Hematopoietic multipotent progenitor cell (in vitro differentiated cells): Measurements from ENCODE around the gene TMEM201. TPM values are rescaled to one million over a fixed set of nuclear protein-coding genes. Genes with fewer than 3 reads are reported as not detected.
A peak's percentile ranks its signal among the peaks of the same experiment; 100 is the strongest.
"Not testable (repeated sequence)": the region's sequence is repeated elsewhere in the genome, so short reads cannot be mapped to it uniquely, and the experiment has no call there.

Source experiments
- DNase-seq, 3 donors: peaks; one replicate each; pipeline ENCODE4 v3.0.0-alpha.2; 2011 to 2015; ENCODE audit warnings: low read depth in 2 of 3, low spot score in 2 of 3
- total RNA-seq: library from RNA; depleted of rRNA; stranded (reverse); fragments of >200 nt; gene quantifications from one replicate; pipeline ENCODE4 v1.2.3, GENCODE V29; 2012

The TMEM201 gene, protein sequence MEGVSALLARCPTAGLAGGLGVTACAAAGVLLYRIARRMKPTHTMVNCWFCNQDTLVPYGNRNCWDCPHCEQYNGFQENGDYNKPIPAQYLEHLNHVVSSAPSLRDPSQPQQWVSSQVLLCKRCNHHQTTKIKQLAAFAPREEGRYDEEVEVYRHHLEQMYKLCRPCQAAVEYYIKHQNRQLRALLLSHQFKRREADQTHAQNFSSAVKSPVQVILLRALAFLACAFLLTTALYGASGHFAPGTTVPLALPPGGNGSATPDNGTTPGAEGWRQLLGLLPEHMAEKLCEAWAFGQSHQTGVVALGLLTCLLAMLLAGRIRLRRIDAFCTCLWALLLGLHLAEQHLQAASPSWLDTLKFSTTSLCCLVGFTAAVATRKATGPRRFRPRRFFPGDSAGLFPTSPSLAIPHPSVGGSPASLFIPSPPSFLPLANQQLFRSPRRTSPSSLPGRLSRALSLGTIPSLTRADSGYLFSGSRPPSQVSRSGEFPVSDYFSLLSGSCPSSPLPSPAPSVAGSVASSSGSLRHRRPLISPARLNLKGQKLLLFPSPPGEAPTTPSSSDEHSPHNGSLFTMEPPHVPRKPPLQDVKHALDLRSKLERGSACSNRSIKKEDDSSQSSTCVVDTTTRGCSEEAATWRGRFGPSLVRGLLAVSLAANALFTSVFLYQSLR
- 20.7 TPM for total RNA-seq

DNA sequence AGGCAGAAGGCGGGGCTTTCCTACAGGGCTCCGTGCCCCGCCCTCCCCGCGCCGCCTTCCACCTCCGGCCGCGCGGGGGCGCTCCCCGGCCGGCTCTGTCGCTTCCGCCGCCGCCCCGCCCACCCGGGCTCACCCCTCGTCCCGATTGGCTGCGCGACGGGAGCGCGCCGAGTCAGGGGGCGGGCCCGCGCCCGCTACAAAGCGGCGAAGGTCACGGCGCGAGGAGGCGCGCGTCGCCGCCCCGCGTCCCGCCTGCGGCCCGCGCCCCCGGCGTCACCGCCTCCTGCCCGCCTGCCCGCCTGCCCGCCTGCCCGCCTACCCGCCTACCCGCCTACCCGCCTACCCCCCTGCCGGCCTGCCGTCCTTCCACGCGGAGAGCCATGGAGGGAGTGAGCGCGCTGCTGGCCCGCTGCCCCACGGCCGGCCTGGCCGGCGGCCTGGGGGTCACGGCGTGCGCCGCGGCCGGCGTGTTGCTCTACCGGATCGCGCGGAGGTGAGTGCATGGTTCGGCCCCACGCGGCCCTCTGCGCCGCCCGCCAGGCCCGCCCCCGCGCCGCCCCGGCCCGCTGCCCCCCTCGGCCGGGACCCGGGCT lies at the start of gene TMEM201:
TMEM201 (plus strand) TSS at position 361 of the 593 bp plus-strand sequence; CDS start at position 381, 20 bp downstream.
- peak; percentile 91 to 94 (median 94) for DNase-seq

DNA sequence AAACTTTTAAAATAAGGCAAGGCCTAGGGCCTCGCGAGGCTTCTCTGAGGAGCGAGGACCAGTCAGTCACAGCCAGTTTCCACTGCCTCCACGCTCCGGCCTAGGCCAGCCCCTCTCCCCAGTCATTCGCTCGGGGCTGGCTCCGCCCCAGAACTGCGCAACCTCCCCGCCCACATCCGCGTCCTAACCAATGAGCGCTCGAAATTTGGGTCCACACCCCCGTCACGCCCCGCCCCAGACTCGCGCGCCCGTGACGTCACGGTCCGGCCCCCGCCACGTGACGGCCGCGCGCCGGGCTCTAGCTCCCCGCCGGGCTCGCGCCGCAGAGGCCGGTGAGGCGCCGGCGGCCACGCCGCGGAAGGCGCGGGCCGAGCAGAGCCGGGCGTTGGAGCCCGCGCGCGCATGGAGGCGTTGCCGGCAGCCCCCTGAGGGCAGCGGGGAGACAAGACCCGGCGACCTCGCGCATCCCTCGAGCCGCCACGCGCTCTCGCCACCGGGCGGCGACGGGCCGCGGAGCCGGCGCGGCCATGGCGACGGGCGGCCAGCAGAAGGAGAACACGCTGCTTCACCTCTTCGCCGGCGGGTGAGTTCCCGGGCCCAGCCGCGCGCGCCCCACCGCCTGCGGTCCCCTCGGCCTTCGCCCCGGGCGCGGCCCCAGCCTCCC lies 49.4 kb upstream of the TMEM201 start, which contains the start of gene SLC25A33:
SLC25A33 (plus strand) TSS at position 301 of the 664 bp plus-strand sequence; CDS start at position 528, 227 bp downstream.
- peak; percentile 93 to 98 (median 97) for DNase-seq

DNA sequence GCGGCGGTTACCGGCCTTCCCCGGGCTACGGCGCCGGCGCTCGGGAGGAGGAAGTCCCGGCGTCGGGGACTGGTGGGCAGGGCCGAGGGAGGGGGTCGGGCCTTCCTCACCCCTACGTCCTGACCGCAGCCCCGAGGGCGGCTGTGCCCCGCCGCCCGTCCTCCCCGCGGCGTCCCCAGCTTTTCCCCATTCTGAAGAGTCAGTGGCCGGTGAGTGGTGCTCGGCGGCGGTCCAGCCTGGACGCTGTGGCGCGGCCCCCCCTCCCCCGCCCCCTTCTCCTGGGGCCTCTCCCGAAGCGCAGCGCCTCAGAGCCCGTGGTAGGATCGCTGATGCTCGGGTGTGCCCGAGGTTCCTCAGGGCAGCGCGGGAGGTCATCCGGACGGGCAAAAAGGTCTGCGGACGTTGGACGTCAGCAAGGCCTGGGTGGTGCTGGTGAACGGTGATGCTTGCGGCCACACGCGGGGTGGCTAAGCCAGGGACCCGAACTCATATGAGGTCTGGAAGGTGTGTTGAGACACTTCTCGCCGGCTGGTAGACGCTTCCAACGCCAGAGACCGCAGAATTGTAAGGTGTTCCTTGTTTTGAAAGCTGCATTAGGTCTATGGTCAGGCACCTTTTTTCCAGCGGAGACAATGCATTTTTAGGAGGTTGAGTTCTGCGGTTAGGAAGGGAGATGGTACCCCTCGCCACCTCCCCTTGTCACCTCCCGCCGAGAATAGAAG lies 48.7 kb upstream of the TMEM201 start:
- peak; percentile 46 to 80 (median 79) for DNase-seq

DNA sequence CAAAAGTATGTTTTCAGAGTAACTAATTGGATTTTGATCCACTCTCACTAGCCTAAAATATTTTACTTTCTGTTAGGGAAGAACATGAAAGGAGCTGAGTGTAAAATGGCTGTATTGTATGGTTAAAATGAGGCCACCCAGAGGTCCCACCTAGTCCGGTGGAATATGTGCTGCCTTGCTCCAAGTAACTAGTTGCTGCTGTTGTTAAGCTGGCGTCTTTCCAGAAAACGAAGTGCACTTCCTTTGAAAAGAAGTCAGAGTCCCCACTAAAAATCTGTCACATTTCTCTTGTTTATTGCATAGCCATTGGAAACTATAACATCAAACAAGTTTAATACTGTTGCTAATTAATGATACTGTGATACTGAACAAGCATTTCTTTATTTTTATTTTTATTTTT lies 46.3 kb upstream of the TMEM201 start:
- DNase-seq, result peak in 2 of 3 donors; percentile 39 to 74

DNA sequence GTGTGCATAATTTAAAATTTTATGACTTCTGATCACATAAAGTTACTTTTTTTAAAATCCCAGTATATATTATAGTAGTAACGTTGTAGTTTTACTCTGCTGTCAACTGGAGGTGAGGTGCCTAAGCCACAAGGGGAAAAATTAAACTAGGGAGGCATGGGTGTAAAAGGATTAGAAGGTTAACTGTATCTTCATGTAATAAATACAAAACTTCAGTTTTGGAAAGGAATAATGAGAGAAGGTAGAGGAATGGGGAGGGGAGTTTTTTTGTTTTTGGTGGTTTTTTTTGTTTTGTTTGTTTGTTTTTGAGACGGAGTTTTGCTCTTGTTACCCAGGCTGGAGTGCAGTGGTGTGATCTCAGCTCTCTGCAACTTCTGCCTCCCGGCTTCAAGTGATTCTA lies 43.8 kb upstream of the TMEM201 start:
- DNase-seq, result no peak

DNA sequence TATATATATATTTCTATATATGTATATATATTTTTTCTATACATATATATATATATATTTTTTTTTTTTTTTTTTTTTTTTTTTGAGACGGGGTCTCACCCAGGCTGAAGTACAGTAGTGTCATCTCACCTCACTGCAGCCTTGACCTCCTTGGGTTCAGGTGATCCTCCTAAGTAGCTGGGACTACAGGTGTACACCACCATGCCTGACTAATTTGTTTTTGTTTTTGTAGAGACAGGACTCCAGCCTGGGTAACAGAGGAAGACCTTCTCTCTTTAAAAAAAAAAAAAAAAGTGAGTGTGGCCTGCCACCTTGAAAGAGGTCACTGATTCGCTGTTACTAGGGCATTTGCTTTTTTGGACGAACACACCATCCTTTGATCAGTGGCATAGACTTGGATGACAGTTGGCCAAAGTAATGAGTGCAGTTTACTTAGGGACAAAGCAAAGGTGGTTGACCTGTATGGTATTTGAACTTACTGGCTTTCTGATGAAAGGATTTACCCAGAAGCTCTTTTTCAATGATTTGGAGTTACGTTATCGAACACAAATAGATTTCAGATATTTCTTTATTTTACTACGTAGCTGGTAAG lies 38.7 kb upstream of the TMEM201 start:
- no peak for DNase-seq

DNA sequence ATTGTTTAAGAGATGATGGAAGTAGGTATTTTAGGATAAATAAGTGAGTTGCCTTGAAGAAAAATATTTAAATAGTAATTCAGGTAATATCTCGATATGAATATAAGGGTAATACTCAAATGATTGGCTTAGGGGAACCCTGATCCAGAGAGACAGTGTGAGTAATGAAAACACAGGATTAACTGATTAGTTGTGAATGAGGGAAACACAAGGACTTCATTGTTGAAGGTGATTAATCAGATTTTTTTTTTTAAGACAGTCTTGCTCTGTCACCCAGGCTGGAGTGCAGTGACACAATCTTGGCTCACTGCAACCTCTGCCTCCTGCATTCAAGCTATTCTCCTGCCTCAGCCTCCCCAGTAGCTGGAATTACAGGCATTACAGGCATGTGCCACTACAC lies 36.7 kb upstream of the TMEM201 start:
- DNase-seq, result no peak

DNA sequence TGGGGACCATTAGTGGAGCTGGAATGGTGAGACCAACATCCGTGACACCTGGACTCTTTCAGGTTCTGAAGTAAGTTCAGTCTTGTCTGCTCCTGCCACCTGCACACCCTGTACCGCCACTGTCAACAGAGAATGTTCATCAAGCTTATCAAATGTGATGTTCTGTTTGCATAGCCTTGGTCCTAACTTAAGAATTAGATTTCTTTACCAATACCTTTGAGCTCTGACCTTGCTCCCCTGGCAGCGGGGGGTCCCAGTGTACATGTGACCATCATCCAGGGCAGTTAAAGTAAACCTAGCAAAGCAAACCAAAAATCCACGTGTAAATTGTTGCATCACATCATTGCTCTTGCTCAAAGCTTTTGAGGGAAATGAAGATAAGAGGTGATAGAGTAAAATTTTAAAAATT lies 35.0 kb upstream of the TMEM201 start:
- no peak for DNase-seq

DNA sequence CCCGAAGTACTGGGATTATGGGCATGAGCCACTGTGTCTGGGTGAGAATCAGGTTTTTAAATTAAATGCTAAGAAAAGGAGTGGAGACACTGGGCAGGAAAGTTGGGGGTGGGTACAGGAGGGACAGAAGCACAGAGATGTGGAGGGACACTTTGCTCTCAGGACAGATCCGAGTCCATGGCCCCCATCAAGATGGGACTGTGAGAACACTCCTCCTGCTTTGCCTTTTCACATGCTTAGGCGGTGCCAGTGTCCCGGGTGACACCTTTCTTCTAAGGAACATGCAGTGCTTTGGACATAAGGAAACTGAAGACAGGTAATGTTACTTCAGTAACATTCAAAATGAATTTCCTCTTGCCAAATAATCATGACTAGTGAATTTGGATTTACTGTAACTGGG lies 32.8 kb upstream of the TMEM201 start:
- DNase-seq, result no peak

DNA sequence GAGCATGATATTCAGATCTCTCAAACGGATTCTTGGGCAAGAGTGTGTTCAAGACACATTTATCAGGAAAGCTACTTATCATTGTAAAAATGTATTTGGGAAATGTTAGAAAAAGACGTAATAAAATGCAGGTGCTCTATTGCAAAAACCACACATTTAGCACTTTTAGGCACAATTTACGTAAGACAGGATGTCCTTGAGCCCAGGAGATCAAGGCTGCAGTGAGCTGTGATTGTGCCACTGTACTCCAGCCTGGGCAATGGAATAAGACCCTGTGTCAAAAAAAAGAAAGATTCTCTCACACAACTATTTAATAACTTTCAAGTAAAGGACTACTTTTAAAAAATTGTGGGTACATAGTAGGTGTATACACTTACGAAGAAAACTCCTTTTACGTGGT lies 31.1 kb upstream of the TMEM201 start:
- DNase-seq, result no peak

DNA sequence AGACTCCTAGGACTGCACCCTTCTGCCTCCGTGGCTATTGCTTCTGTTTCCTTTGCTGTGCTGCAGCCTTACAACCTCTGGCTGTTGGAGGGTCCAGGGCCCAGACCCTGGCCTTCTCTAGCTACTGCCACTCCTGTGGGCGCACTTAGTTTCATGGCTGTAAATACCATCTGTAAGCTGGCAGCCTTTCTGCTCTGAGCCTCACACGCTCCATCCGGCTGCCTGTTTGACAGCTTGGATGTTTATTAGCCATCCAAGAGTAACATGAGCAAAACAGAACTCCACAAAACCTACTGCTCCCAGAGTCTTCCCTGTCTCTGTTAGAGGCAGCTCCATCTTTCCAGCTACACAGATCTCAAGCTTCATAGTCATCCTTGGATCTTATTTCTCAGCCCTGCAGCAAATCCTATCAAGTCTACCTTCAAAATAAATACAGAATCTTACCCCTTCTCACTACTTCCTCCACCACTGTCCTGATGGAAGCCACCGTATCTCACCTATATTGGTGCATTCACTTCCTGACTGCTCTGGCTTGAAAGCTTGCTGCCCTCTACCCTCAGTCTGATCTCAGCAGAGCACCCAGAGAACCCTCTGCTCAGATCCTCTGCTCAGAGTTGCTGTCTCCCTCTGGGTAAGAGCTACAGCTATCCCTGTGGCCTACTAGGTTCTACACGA lies 30.3 kb upstream of the TMEM201 start:
- no peak for DNase-seq

DNA sequence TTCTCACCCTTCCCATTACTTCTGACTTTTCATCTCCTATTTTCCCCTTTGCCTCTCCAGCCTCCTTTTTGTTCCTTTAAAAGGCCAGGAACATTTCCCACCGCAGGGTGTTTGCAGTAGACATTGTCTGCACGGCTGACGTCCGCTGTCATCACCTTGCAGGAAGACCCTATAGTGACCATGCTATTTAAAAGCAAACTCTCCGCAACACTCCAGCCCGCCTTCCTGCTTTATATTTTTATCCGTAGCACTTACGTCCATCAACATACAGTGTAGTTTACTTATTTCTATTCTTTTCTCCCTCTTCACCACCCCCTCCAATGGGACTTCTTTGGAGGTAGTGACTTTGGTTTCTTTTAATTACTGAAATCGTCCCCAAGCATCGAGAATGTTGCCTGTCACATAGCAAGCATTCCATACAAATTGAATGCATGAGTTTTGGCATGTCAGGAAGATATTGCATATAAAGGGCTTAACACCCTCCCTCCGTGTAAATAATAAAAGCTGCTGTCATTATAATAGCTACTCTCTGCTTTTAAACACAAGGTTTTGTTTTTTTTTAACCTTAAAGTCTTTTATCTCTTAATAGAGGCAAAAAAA lies 29.7 kb upstream of the TMEM201 start:
- no peak for DNase-seq

DNA sequence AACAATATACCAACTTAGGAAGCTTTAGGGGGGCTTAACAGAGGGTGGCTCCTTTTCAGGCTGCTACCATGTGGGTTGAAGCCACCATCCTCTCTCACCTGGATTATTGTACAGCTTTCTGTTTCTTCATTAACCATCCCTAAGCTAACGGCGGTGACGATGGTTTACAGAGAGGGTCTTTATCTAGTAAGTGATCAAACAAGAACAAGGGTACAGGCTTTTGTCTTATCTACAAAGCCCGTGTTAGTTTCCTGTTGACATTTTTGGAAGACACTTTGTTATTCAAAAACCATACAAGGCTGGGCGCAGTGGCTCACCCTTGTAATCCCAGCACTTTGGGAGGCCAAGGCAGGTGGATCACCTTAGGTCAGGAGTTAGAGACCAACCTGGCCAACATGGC lies 29.0 kb upstream of the TMEM201 start:
- no peak for DNase-seq

DNA sequence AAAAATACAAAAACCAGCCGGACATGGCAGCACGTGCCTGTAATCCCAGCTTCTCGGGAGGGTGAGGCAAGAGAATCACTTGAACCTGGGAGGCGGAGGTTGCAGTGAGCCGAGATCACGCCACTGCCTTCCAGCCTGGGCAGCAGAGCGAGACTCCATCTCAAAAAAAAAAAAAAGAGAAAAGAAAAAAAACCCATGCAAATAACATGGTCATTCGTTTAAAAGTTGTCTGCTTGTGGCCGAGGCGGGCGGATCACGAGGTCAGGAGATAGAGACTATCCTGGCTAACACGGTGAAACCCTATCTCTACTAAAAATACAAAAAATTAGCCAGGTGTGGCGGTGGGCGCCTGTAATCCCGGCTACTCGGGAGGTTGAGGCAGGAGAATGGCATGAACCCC lies 28.6 kb upstream of the TMEM201 start:
- DNase-seq, result not testable (repeated sequence)

DNA sequence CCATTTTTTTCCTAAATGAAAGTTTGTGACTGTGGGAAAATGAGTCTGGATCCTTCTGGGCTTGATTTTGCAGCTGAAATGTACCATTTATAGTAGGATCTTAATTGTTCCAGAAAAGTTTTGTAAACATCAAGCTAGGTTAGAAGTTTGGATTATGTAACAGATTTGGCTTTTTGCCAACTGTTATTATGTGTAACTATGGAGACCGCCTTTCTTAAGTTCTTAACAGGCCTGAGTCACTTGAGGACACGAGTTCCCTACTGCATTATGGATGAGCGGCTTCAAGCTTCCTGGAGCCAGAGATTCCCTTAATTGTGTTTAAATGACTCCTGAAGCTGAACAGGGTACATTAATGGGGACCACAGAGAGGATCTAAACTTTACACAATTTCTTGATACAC lies 27.3 kb upstream of the TMEM201 start:
- DNase-seq, result peak in 2 of 3 donors; percentile 44 to 60

DNA sequence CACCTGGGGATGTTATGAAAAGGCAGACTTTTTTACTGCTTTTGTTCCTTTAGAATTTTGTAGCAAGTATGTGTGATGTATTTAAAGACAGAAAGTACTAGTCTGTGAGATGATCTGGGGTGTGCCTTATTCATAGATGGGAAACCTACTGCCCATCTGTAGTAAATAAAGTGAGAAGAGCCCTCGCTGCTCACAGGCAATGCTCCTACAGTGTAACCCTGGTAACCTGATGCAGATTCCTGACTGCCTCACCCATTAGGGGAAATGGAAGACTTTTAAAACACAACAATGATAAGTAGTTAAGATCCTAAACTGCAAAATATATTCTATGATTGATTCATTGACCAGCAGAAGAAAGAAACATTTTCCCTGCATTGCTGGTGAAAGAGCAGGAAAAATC lies 19.4 kb upstream of the TMEM201 start:
- DNase-seq, result no peak

DNA sequence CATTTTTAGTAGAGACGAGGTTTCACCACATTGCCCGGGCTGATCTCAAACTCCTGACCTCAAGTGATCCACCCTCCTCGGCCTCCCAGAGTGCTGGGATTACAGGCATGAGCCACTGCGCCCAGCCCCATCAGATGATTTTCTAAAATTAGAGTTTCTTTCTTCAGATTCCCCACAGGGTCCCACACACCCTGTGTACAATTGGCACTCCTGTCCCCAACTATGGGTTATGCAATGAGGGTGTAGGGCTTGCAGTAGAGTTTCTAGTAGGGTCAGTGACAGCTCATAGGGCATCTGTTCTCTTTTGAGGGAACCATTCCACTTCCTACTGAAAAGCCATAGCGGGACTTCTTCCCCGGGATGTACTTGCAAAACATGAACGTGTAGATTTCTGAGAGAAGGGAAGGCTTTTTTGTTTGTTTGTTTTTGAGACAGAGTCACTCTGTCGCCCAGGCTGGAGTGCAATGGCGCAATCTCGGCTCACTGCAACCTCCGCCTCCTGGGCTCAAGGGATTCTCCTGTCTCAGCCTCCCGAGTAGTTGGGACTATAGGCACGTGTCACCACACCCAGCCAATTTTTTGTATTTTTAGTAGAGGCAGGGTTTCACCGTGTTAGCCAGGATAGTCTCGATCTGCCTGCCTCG lies 17.7 kb upstream of the TMEM201 start:
- DNase-seq, result not testable (repeated sequence)

DNA sequence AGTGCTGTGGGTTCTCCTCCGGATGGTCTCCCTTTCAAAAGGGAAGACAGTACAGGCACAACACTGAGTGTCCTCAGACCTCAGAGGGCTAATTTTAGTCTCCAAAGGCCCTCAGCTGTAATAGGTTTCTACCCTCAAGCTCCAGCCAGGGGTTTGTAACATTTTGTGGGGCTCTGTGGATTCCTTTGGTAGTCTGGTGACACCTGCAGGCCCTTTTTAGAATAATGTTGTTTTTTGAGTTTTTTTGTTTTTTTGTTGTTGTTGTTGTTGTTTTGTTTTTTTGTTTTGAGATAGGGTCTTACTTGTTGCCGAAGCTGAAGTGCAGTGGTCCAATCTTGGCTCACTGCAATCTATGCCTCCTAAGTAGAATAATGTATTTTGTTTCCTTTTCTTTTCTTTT lies 15.0 kb upstream of the TMEM201 start:
- DNase-seq, result peak in 1 of 3 donors; percentile 58

DNA sequence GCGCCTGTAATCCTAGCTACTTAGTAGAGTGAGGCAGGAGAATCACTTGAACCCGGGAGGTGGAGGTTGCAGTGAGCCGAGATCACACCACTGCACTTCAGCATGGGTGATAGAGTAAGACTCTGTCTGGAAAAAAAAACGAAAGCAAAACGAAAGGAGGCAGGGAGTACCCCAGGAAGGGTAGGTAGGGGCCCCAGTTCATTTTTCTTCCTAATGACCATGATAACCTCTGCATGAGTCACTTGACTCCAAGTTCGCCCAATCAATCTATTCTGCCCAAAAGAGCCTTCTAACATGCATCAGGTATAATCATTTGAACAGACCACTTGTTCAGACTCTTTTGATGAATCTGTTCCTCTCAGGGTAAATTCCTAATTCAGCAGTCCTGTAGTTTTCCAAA lies 13.2 kb upstream of the TMEM201 start:
- DNase-seq, result no peak
